Liver (tissue), 3 donors: ENCODE data around the gene ZNF888.

Source experiments
- EGR1 ChIP-seq, 2 donors: IDR thresholded peaks; 2 replicates each; pipeline ENCODE4 v1.6.1; 2016 to 2018; ENCODE audit warnings: antibody characterized with exemption in 2 of 2, low read depth in 2 of 2
- GABPA ChIP-seq, 2 donors: IDR thresholded peaks in 1 of 2; conservative IDR thresholded peaks in 1 of 2; 2 replicates each; pipeline ENCODE4 v1.6.1; 2016; ENCODE audit warnings: antibody characterized with exemption in 2 of 2, mild to moderate bottlenecking in 1 of 2, moderate library complexity in 1 of 2
- RAD21 ChIP-seq, 2 donors: IDR thresholded peaks; 2 replicates each; pipeline ENCODE4 v1.6.1; 2016; ENCODE audit warnings: antibody characterized with exemption in 2 of 2, mild to moderate bottlenecking in 2 of 2
- REST ChIP-seq: IDR thresholded peaks from 2 replicates; pipeline ENCODE4 v1.6.1; 2016; ENCODE audit warnings: antibody characterized with exemption, mild to moderate bottlenecking
- RXRA ChIP-seq, 2 donors: IDR thresholded peaks; 2 replicates each; pipeline ENCODE4 v1.6.1; 2017 to 2018; ENCODE audit warnings: antibody characterized with exemption in 2 of 2, mild to moderate bottlenecking in 1 of 2
- SP1 ChIP-seq: IDR thresholded peaks from 2 replicates; pipeline ENCODE4 v1.6.1; 2018; ENCODE audit warnings: antibody characterized with exemption, mild to moderate bottlenecking
- TAF1 ChIP-seq: conservative IDR thresholded peaks from 2 replicates; pipeline ENCODE4 v1.6.1; 2016; ENCODE audit warnings: antibody characterized with exemption, mild to moderate bottlenecking
- ZBTB33 ChIP-seq: IDR thresholded peaks from 2 replicates; pipeline ENCODE4 v1.6.1; 2016; ENCODE audit warnings: antibody characterized with exemption
- TF ChIP-seq, protein P1 (sequence below): fragments of 150-350 bp; IDR thresholded peaks from 2 replicates; pipeline ENCODE4 v1.5.1; 2017; ENCODE audit warnings: improper control_type of control experiment, low read depth, low read length; ENCODE audit not compliant: missing input control
- TF ChIP-seq, protein P2 (sequence below): IDR thresholded peaks from 2 replicates; pipeline ENCODE4 v1.6.1; 2016; ENCODE audit warnings: antibody characterized with exemption
- TF ChIP-seq, protein P3 (sequence below): IDR thresholded peaks from 2 replicates; pipeline ENCODE4 v1.6.1; 2016; ENCODE audit warnings: antibody characterized with exemption
- donor health status: healthy.
- donor health status: healthy.

DNA sequence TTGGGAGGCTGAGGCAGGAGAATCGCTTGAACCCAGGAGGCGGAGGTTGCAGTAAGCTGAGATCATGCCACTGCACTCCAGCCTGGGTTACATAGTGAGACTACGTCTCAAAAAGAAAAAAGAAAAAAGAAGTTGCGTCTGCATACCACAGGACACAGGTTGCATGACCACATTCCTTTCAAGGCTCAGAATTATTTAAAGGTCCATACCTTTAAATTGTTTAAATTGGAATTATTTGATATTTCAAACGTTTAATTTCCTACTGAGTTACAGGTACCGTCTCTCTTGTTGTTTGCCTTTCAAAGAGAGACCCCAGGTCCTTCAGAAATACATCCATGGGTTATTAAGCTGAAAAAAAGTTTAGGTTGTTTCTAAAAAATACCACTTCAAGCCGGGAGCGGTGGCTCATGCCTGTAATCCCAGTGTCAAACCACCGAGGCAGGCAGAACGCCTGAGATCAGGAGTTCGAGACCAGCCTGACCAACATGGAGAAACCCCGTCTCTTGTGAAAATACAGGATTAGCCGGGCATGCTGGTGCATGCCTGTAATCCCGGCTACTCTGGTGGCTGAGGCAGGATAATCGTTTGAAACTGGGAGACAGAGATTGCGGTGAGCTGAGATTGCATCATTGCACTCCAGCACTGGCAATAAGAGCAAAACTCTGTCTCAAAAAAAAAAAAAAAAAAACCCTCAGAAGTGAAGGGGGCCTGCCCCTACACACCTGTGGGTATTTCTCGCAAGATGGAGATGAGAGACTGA lies 20.8 kb upstream of the ZNF888 start:
- TF ChIP-seq, protein P1, sequence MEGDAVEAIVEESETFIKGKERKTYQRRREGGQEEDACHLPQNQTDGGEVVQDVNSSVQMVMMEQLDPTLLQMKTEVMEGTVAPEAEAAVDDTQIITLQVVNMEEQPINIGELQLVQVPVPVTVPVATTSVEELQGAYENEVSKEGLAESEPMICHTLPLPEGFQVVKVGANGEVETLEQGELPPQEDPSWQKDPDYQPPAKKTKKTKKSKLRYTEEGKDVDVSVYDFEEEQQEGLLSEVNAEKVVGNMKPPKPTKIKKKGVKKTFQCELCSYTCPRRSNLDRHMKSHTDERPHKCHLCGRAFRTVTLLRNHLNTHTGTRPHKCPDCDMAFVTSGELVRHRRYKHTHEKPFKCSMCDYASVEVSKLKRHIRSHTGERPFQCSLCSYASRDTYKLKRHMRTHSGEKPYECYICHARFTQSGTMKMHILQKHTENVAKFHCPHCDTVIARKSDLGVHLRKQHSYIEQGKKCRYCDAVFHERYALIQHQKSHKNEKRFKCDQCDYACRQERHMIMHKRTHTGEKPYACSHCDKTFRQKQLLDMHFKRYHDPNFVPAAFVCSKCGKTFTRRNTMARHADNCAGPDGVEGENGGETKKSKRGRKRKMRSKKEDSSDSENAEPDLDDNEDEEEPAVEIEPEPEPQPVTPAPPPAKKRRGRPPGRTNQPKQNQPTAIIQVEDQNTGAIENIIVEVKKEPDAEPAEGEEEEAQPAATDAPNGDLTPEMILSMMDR, result no peak
- TF ChIP-seq ZBTB33 (no peak), RAD21 (IDR thresholded peaks at IDR 0.05) (no peak), RXRA (IDR thresholded peaks at IDR 0.05) (no peak), EGR1 (IDR thresholded peaks at IDR 0.05; ENCODE audit: low read depth in 2 of 2) (no peak), GABPA (IDR thresholded peaks at IDR 0.05 in 1 of 2, conservative IDR thresholded peaks at IDR 0.05 in 1 of 2) (no peak), SP1 (no peak), REST (no peak), TAF1 (no peak)
- TF ChIP-seq, protein P2, sequence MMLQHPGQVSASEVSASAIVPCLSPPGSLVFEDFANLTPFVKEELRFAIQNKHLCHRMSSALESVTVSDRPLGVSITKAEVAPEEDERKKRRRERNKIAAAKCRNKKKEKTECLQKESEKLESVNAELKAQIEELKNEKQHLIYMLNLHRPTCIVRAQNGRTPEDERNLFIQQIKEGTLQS, result no peak
- TF ChIP-seq, protein P3, sequence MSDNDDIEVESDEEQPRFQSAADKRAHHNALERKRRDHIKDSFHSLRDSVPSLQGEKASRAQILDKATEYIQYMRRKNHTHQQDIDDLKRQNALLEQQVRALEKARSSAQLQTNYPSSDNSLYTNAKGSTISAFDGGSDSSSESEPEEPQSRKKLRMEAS, result no peak
